Gastrocnemius medialis (tissue), 4 donors: ENCODE data around the gene SLC7A6.

ENCODE experiments used
- POLR2A ChIP-seq, 2 donors: fragments of 450-650 bp; IDR thresholded peaks; one replicate each; pipeline ENCODE4 v1.6.1; 2017; ENCODE audit warnings: antibody characterized with exemption in 2 of 2, mild to moderate bottlenecking in 2 of 2, moderate library complexity in 2 of 2
- TF ChIP-seq, protein P1 (sequence below), 5 experiments: fragments of 450-650 bp in 3 of 5; fragments of 200-600 bp in 2 of 5; sonication (generic) in 2 of 5; IDR thresholded peaks in 4 of 5; conservative IDR thresholded peaks in 1 of 5; 1 replicate in 4 of 5; 2 replicates in 1 of 5; pipeline ENCODE4 v1.5.1; 2016 to 2019; ENCODE audit warnings: antibody characterized with exemption in 5 of 5, mild to moderate bottlenecking in 3 of 5, moderate library complexity in 3 of 5

GRCh38 chr16:68296693-68297092 is 32.4 kb downstream of the SLC7A6 start:
- no peak for TF ChIP-seq POLR2A (IDR thresholded peaks at IDR 0.05)
- TF ChIP-seq, protein P1, sequence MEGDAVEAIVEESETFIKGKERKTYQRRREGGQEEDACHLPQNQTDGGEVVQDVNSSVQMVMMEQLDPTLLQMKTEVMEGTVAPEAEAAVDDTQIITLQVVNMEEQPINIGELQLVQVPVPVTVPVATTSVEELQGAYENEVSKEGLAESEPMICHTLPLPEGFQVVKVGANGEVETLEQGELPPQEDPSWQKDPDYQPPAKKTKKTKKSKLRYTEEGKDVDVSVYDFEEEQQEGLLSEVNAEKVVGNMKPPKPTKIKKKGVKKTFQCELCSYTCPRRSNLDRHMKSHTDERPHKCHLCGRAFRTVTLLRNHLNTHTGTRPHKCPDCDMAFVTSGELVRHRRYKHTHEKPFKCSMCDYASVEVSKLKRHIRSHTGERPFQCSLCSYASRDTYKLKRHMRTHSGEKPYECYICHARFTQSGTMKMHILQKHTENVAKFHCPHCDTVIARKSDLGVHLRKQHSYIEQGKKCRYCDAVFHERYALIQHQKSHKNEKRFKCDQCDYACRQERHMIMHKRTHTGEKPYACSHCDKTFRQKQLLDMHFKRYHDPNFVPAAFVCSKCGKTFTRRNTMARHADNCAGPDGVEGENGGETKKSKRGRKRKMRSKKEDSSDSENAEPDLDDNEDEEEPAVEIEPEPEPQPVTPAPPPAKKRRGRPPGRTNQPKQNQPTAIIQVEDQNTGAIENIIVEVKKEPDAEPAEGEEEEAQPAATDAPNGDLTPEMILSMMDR (IDR thresholded peaks at IDR 0.05 in 4 of 5, conservative IDR thresholded peaks at IDR 0.05 in 1 of 5): no peak
